SH-SY5Y (cell line): Measurements from ENCODE around the gene RPL35A.

Experiments used
- GATA2 ChIP-seq: IDR thresholded peaks from 2 replicates; pipeline ENCODE4 v1.6.1; 2011; ENCODE audit warnings: mild to moderate bottlenecking, low read depth, low read length
- GATA3 ChIP-seq: IDR thresholded peaks from 2 replicates; pipeline ENCODE4 v1.6.1; 2011; ENCODE audit warnings: low read depth, mild to moderate bottlenecking, low read length, moderate library complexity

The RPL35A gene

DNA sequence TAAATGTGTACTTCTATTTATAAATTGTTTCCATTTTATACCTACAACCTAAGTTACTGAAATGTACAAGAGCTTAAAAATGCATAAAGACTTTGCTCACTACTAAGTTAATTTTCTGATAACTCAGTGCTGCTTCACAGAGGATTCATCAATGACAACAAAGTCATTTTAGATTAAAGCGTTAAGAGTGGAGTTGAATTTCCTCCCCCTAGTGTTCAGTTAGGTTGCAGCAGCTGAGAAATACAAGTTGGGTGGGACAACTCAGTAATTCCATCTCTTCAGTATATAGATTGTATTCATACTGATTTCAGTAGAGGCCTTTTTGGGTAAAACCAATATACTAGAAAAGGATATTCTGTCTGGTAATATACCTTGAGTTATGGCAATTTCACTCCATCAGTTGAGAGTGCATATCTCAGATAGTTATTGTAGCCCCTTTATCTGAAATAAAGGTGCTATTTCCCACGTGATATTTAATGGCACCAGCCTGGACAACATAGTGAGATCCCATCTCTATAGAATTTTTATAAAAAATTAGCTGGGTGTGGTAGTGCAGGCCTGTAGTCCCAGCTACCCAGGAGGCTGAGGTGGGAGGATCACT is 6.9 kb upstream of the RPL35A start:
- TF ChIP-seq GATA2 (no peak), GATA3 (no peak)

DNA sequence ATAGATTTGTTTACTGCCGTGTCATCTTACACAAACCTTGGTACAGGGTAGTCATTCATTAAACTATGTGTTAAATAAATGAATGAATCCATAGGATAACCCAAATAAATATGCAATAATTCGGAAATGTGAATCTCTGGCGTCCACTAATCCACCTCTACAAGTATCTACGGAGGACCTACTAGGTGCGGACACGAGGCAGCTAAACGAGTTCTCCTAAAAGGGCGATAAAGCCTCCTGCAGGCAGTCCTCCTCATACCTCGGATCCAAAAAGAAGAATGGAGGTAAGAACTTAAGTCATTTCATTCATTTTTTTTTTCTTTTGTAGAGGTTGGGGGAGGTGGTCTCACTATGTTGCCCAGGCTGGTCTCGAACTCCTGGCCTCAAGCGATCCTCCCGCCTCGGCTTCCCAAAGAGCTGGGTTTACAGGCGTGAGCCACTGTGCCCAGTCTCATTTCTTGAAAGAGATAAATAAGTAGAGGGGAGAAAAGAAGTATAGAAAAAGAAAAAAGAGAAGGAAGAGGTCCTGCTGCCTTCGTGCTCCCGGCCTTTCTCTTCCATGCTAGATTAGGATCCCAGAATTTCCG is 706 bp upstream of the RPL35A start:
- no peak for TF ChIP-seq GATA3
- TF ChIP-seq GATA2, result no peak

DNA sequence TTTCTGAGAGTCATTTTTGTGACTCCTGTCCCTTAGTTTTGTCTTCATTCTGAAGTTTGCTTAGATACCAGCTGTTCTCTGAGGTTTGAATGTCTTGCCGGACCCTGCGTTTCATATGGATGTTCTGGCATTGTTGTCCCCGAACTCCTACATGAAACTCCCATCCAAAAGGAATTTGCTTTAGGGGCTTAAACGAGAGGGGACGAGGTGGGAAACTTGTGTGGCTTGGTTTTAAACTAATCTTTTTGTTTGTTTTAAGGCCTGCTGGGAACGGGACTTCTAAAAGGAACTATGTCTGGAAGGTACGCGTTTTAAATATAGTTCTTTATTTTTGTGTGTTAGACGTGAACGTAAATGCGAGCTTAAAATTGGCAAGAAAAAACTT is 679 bp downstream of the RPL35A start:
- no peak for TF ChIP-seq GATA3

DNA sequence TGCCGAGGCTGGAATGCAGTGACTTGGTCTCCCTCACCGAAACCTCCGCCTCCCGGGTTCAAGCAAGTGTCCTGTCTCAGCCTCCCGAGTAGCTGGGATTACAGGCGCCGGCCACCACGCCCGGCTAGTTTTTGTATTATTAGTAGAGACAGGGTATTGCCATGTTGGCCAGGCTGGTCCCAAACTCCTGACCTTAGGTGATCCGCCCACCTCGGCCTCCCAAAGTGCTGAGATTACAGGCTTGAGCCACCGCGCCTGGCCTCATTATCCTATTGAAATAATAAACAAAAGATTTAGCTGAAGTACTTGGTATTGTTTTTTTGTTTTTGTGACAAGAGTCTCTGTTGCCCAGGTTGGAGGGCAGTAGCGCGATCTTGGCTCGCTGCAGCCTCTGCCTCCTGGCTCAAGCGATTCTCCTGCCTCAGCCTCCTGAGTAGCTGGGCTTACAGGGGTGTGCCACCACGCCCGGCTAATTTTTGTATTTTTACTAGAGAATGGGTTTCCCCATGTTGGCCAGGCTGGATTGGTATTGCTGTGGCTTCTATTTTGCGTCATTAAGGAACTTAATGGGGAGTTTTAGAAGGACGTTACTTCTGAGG is 1.5 kb downstream of the RPL35A start:
- no peak for TF ChIP-seq GATA2
- no peak for TF ChIP-seq GATA3

DNA sequence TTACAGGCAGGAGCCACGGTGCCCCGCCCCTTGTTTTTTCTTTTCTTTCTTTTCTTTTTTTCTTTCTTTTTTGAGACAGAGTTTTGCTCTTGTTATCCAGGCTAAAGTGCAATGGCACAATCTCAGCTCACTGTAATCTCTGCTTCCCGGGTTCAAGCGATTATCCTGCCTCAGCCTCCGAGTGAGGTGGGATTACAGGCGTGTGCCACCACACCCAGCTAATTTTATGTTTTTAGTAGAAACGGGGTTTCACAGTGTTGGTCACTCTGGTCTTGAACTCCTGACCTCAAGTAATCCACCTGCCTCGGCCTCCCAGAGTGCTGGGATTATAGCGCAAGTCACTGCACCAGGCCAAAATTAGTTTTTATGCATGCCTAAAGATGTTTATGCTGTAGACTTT is 2.5 kb downstream of the RPL35A start:
- TF ChIP-seq GATA2 (no peak), GATA3 (no peak)

DNA sequence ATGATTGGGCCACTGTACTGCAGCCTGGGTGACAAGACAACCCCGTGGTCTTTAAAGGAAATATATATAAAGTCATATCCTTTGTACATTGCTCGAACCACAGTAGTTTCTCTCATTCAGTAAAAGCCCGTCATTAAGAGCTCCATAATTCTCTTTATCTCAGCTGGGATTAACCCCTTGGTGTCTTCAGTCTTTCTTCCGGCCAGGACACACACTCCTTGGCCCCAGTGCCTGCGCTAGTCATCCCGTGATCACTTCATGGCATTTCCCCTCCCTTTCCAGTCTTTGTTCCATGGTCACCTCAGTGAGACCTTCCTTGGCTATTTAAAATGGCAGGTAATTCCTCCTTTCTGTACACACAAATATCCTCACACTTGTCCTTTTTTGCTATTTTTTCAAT is 3.3 kb downstream of the RPL35A start:
- TF ChIP-seq GATA2 (no peak), GATA3 (no peak)

DNA sequence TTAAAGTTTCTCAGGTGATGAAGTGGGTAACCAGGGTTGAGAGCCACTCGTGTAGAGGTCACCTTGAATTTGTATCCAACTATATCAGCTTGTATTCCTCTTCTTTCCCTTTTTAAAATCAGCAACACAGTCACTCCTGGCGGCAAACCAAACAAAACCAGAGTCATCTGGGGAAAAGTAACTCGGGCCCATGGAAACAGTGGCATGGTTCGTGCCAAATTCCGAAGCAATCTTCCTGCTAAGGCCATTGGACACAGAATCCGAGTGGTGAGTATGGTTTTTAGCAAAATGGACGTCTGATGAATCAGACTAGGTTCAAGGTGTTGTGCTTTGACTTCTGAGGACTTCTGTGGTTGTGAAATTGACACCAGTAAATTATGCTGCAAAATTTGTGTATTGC is 3.9 kb downstream of the RPL35A start:
- TF ChIP-seq GATA2 (no peak), GATA3 (no peak)

DNA sequence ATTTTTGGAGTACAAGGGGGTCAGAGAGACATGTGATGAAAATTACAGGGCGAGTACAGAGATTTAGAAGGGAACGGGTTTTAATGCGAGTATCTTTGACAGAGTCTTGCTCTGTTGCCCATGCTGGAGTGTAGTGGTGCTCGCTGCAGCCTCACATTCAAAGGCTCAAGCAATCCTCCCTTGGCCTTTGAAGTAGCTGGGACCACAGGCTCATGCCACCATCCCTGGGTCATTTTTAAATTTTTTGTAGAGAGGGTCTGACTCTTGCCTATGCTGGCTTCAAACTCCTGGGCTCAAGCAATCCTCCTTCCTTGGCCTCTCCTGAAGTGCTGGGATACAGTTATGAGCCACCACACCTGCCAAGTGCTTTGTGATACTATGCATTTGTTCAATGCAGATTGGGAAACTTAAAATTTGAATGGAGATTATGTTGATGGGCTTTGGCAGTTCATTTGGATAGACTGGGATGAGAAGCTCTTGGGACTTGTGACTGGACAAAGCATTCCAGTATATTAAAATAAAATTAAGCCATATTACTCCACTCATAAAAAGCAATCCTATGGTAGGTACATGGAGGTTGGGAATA is 6.0 kb downstream of the RPL35A start:
- TF ChIP-seq GATA2 (no peak), GATA3 (no peak)

DNA sequence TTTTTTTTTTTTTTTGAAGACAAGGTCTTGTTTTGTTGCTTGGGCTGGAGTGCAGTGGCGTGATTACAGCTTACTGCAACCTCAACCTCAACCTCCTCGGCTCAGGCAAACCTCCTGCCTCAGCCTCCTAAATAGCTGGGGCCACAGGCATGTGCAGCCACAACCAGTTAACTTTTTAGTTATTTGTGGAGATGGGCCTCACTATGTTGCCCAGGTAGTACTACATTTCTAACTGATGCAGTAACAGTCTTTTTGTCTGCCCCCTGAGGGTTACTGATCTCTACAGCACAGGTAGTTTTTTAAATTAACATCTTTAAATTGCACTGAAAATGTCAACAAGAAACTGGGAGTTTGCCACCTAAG is 6.6 kb downstream of the RPL35A start:
- TF ChIP-seq GATA2 (no peak), GATA3 (no peak)

DNA sequence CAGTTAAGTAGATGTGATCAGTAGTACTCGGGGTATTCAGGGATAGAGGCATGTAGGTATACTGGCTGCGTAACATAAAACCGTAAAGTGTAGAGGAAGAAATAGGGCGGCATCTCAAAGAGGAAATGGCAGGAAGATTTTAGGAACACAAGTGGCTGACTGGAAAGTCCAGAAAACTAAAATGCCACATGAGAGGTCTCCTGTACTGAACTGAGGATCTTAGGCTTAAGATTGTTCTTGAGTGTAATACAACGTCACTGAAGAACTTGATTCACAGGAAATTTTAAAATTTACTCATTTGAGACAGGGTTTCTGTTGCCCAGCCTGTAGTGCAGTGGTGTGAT is 7.8 kb downstream of the RPL35A start:
- TF ChIP-seq GATA3, result no peak
- no peak for TF ChIP-seq GATA2

DNA sequence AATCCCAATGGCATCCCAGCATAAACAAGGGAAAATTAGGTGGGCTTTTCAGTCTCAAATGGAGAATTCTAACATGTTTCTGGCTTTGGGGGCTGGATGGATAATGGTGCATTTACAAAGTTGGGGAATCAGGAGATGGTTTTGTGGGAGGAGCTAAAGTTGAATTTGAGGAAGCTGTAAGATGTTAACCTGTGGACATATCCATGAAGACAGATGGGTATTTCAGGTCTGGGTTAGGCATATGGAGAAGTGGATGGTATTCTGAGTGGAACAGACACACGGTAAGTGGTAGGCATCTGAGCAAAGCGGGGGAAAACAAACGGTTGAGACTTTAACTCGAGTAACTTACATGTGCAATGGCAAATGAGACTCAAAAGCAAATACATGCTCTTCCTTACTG is 8.4 kb downstream of the RPL35A start:
- TF ChIP-seq GATA2, result no peak
- TF ChIP-seq GATA3, result no peak

DNA sequence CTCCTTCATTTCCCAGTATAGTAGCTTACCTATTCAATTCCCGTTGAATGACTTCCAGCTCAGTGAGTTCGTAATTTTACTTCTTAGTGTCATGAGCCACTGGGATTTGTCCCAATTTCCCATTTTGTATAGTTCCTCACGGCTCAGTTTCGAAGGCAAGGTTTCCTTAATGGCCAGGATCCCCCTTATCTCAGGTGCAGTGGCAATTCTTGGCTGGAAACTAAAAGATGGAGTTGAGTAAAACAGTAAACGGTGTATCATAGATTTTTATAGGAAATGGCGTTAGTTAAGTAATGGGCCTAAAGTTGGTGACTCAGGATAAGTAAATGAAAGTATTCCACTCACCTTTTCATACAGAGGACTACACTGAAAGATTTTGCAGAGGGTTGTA is 9.5 kb downstream of the RPL35A start:
- TF ChIP-seq GATA3, result no peak
- TF ChIP-seq GATA2, result no peak

DNA sequence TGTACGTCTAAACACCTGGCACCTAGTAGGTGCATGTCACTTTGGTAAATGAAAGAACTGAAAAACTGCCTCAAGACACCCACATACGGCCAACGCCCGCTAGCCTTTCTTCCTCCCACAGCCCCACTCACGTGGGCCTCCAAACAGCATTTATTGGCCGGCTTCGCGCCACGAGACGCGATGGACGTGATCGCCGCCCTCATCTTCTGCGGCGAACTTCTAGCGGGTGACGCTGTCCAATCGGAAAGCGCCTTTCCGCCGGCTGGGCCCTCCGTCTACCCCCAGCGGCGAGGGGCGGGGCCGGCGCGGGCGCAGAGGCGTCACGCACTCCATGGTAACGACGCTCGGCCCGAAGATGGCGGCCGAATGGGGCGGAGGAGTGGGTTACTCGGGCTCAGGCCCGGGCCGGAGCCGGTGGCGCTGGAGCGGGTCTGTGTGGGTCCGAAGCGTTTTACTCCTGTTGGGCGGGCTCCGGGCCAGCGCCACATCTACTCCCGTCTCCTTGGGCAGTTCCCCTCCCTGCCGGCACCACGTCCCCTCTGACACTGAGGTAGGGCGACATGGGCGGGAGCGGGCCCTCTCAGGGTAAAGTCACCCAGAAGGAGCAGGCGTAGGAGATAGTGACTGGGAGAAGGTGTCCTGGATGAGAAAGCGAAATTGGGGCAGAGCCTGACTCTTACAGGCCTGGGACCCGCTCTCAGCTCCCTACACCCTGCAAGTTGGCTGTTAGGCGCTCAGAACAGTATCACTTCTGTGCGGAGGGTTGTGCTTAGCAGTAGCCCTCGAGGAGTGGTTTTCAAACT is 10.1 kb downstream of the RPL35A start, which contains the start of gene LMLN:
Gene LMLN, plus strand, starts transcription at position 327 of the 803 bp plus-strand sequence. Its CDS starts 29 bp downstream, at position 356.
- TF ChIP-seq GATA3 (no peak), GATA2 (no peak)

DNA sequence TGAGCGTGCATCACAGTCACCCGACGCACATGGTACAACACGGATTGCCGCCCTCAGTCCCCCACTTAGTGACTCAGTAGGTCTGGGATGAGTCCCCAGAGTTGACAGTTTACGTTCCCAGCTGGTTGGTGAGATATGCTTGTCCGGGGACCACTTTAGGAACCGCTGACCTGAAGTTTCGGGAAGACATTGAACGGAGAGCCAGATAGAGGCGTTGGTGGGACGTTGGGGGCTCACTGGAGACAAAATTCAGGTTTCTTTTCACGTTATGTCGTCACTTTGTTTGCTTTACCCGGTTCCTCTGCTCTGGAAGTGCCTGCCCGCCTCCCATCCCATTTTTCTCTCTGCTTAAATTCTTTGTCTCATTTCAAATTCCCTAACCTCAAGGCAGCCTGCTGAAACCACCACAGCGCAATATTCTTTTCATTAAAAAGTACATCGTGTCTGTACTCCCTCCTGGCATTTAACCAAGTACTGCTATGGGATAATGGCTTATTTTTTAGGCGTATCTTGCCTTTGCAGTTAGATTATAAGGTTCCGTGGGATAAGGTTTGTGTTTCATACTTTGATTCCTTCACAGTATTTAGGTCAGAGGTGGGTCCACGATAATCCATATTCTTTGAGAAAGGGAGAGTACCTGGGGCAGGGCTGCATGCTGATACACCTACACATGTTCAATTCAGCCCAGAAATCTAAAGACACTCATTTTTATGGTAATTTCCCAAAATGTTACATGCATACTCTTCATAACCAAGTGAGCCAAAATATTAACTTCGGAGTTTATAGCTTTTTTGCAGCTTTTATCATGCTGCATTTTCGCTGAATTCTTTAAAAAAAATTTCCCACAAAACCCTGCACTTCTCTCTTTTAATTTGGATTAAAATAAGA is 10.9 kb downstream of the RPL35A start:
- TF ChIP-seq GATA3, result no peak
- TF ChIP-seq GATA2, result no peak

DNA sequence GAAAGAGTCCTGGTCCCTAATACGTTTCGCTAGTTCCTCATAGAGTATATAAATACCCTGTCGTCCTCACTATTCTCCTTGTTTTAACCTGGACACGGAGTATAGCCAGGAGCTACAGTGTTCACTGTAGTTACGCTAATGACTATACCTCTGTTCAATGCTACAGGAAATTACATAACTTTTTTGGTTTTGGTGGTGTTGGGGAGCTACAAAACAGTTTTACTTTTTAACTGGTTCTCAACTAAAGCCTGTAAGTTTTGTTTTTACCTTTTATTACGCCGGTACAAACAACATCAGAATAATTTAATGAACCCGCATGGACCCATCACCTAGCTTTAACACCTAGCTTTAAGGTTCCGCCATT is 11.6 kb downstream of the RPL35A start:
- TF ChIP-seq GATA3 (no peak), GATA2 (no peak)
